Loucy (cell line): ENCODE measurements around the gene KCNMA1.
A peak's percentile ranks its signal among the peaks of the same experiment; 100 is the strongest.

Experiments
- H2AFZ ChIP-seq: fragments of 200-600 bp; sonication (generic); 2 replicates; pipeline ENCODE4 v1.6.0; 2016; ENCODE audit warnings: antibody characterized with exemption, mild to moderate bottlenecking, low read length, moderate library complexity
- H3F3A ChIP-seq: fragments of 200-600 bp; 2 replicates; pipeline ENCODE4 v1.6.0; 2016; ENCODE audit warnings: antibody characterized with exemption, low read depth, mild to moderate bottlenecking
- H3K27me3 ChIP-seq: fragments of 200-600 bp; sonication (generic); 2 replicates; pipeline ENCODE4 v1.6.1; 2014; ENCODE audit warnings: low read length, mild to moderate bottlenecking; ENCODE audit not compliant: insufficient read depth, poor library complexity, severe bottlenecking
- H3K36me3 ChIP-seq: fragments of 200-600 bp; sonication (generic); 2 replicates; pipeline ENCODE4 v1.6.1; 2016; ENCODE audit warnings: low read length; ENCODE audit not compliant: insufficient read depth
- H3K4me1 ChIP-seq: fragments of 200-600 bp; sonication (generic); 2 replicates; pipeline ENCODE4 v1.5.1; 2014; ENCODE audit warnings: low read length, mild to moderate bottlenecking; ENCODE audit not compliant: insufficient read depth, poor library complexity, severe bottlenecking
- H3K4me2 ChIP-seq: fragments of 200-600 bp; sonication (generic); 2 replicates; pipeline ENCODE4 v1.6.0; 2014; ENCODE audit warnings: antibody characterized with exemption, low read length, low read depth, mild to moderate bottlenecking; ENCODE audit not compliant: poor library complexity, severe bottlenecking
- H3K4me3 ChIP-seq: fragments of 200-600 bp; sonication (generic); 2 replicates; pipeline ENCODE4 v1.5.1; 2014; ENCODE audit warnings: low read length, mild to moderate bottlenecking, mixed read lengths; ENCODE audit not compliant: poor library complexity, severe bottlenecking
- H3K79me2 ChIP-seq: fragments of 200-600 bp; sonication (generic); 2 replicates; pipeline ENCODE4 v1.6.1; 2014; ENCODE audit warnings: low read length; ENCODE audit not compliant: insufficient read depth
- H3K9ac ChIP-seq: fragments of 200-600 bp; sonication (generic); 2 replicates; pipeline ENCODE4 v1.6.0; 2014; ENCODE audit warnings: mild to moderate bottlenecking, low read depth, low read length, moderate library complexity; ENCODE audit not compliant: poor library complexity, severe bottlenecking
- H3K9me2 ChIP-seq: fragments of 200-600 bp; sonication (generic); replicated peaks from 2 replicates; pipeline ENCODE4 v1.6.1; 2016; ENCODE audit warnings: low read depth, low read length, mixed read lengths
- H3K9me3 ChIP-seq: fragments of 200-600 bp; sonication (generic); 2 replicates; pipeline ENCODE4 v1.6.1; 2014; ENCODE audit warnings: mild to moderate bottlenecking, antibody characterized with exemption, low read length, low read depth; ENCODE audit not compliant: insufficient read depth
- H4K20me1 ChIP-seq: fragments of 200-600 bp; sonication (generic); 2 replicates; pipeline ENCODE4 v1.6.0; 2014; ENCODE audit warnings: antibody characterized with exemption, low read length, mild to moderate bottlenecking; ENCODE audit not compliant: insufficient read depth, poor library complexity, severe bottlenecking
- EZH2phosphoT487 ChIP-seq: fragments of 200-600 bp; IDR thresholded peaks from 2 replicates; pipeline ENCODE4 v1.6.1; 2018; ENCODE audit warnings: antibody characterized with exemption, mild to moderate bottlenecking, moderate library complexity, borderline replicate concordance
- TF ChIP-seq, protein P1 (sequence below): fragments of 200-600 bp; sonication (generic); conservative IDR thresholded peaks from 2 replicates; pipeline ENCODE4 v1.5.1; 2014; ENCODE audit warnings: mild to moderate bottlenecking, antibody characterized with exemption, low read length

Gene KCNMA1

DNA sequence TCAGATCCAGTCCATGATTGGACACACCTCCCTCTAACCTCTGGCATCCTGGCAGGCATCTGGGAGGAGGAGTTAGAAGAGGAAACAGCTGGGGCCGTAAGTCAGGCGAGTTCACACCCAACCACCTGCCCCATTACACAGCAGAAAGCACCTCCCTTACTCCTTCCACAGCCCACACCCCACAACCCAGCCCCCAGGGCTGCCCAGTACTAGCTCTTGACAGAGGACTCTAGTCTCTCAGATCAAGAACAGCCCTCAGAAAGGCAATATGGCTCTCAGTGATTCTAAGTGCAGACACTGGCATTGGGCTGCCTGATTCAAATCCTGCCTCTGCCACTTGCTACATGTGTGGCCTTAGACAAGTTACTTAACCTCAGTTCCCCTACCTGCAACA is 34.1 kb downstream of the KCNMA1 start:
- no peak for TF ChIP-seq EZH2phosphoT487
- TF ChIP-seq, protein P1, sequence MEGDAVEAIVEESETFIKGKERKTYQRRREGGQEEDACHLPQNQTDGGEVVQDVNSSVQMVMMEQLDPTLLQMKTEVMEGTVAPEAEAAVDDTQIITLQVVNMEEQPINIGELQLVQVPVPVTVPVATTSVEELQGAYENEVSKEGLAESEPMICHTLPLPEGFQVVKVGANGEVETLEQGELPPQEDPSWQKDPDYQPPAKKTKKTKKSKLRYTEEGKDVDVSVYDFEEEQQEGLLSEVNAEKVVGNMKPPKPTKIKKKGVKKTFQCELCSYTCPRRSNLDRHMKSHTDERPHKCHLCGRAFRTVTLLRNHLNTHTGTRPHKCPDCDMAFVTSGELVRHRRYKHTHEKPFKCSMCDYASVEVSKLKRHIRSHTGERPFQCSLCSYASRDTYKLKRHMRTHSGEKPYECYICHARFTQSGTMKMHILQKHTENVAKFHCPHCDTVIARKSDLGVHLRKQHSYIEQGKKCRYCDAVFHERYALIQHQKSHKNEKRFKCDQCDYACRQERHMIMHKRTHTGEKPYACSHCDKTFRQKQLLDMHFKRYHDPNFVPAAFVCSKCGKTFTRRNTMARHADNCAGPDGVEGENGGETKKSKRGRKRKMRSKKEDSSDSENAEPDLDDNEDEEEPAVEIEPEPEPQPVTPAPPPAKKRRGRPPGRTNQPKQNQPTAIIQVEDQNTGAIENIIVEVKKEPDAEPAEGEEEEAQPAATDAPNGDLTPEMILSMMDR = no peak
- peak overlapping the region; percentile 77 for H3K4me2 ChIP-seq

DNA sequence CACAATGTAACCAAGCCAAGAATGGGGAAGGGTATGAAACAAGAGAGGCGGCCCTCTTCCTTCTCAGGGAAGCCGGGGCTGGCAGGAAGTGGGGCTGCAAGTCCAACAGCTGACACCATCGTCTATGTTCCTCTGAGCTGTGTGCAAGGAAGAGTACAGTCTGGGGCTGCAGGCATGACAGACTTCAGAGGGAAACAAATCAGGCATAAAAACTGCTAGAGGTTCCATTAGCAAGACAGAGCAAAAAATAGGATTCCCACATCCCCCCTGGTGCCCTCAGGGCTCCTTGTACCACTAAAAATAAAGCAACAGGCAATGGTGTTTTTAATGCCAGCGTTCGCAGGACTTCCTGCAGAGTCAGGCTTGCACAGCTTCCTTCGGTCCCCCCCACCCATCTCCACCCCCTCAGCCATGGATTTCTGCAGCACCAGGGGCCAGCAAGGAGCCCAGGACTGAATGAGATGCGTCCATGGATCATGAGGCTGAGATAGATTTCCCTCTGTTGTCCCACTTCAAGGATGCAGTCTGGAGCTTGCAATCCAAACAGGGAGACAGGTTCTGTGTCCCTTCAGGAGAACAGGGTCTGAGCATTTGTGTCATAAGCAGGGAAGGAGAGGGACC is 34.6 kb downstream of the KCNMA1 start:
- peak overlapping the region; percentile 62 for H3K4me3 ChIP-seq
- peak overlapping the region; percentile 72 for H2AFZ ChIP-seq
- peak overlapping the region; percentile 49 for H3K9ac ChIP-seq
- H4K20me1 ChIP-seq = no peaks in the 10 kb centered on the region
- H3K4me2 ChIP-seq = peak overlapping the region; percentile 77
- no peaks in the 10 kb centered on the region for H3K9me3 ChIP-seq
- peaks cover 25% of the 10 kb centered on the region for H3K4me1 ChIP-seq
- TF ChIP-seq, protein P1 = no peak
- TF ChIP-seq EZH2phosphoT487 = no peak
- H3K79me2 ChIP-seq = no peaks in the 10 kb centered on the region
- no peaks in the 10 kb centered on the region for H3K9me2 ChIP-seq
- no peaks in the 10 kb centered on the region for H3K27me3 ChIP-seq
- H3F3A ChIP-seq = no peaks in the 10 kb centered on the region
- H3K36me3 ChIP-seq = no peaks in the 10 kb centered on the region

More for the DNA sequence above, 34.1 kb downstream of the KCNMA1 start:
- Histone ChIP-seq H3K9me3 (no peaks in the 10 kb centered on the region), H3K79me2 (no peaks in the 10 kb centered on the region), H3K4me1 (peaks cover 25% of the 10 kb centered on the region), H3K36me3 (no peaks in the 10 kb centered on the region), H2AFZ (peak overlapping the region; percentile 72), H3K4me3 (peak overlapping the region; percentile 62), H3K9me2 (no peaks in the 10 kb centered on the region), H3F3A (no peaks in the 10 kb centered on the region), H3K9ac (peak overlapping the region; percentile 49), H4K20me1 (no peaks in the 10 kb centered on the region), H3K27me3 (no peaks in the 10 kb centered on the region)

DNA sequence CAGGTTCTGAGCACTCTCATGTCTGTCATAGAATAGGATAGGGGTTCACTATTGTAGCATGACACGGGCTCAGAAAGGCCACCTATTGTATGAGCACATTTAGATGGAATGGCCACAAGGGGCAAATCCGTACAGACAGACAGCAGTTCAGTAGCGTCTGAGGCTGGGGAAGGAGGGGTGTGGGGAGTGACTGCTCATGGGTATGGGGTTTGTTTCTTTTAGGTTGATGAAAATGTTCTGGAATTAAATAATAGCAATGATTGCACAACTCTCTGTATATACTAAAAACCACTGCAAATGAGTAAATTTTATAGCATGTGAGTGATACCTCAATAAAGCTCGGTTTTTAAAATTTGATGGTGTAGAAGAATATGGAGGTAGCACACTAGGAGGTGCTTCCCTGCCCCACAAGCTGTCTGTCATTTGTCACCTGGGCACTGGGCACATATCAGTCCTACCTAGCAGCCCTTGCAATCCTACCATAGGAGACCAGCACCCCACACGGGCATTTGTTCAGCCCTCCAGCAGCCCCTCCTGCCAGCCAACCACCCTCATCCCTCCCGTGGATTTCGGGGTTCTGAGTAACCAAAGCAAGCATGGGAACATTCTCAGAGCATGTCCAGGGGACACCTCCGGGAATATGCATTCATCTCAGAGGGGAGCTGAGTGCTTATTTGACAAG is 35.2 kb downstream of the KCNMA1 start:
- H3K4me1 ChIP-seq = peaks cover 25% of the 10 kb centered on the region
- H2AFZ ChIP-seq = peak overlapping the region; percentile 72
- no peaks in the 10 kb centered on the region for H4K20me1 ChIP-seq
- H3K9me2 ChIP-seq = no peaks in the 10 kb centered on the region
- no peaks in the 10 kb centered on the region for H3F3A ChIP-seq
- H3K79me2 ChIP-seq = no peaks in the 10 kb centered on the region
- peak overlapping the region; percentile 62 for H3K4me3 ChIP-seq
- no peaks in the 10 kb centered on the region for H3K27me3 ChIP-seq
- H3K9me3 ChIP-seq = no peaks in the 10 kb centered on the region
- H3K4me2 ChIP-seq = peak overlapping the region; percentile 77
- H3K9ac ChIP-seq = peak overlapping the region; percentile 49
- TF ChIP-seq, protein P1 = no peak; the same call in 1 of the 2 replicates
- TF ChIP-seq EZH2phosphoT487 = no peak
- no peaks in the 10 kb centered on the region for H3K36me3 ChIP-seq
